Neural cell (in vitro differentiated cells): ENCODE data around the gene FNDC3B. TPM values are rescaled to one million over a fixed set of nuclear protein-coding genes. Genes with fewer than 3 reads are reported as not detected.

ENCODE experiments used
- H2AFZ ChIP-seq: fragments of 200-600, 300-800 bp; sonication (generic), shearing (Covaris generic); 2 replicates; pipeline ENCODE4 v1.6.0; 2014; ENCODE audit warnings: low read depth, mild to moderate bottlenecking, antibody characterized with exemption, low read length, moderate library complexity
- H3F3A ChIP-seq: fragments of 200-600 bp; shearing (Covaris generic); 2 replicates; pipeline ENCODE4 v1.6.1; 2016; ENCODE audit warnings: mild to moderate bottlenecking, moderate library complexity, mixed read lengths, antibody characterized with exemption, low read length; ENCODE audit not compliant: insufficient read depth, poor library complexity, severe bottlenecking
- H3K27ac ChIP-seq: fragments of 200-600, 300-800 bp; sonication (generic), shearing (Covaris generic); 2 replicates; pipeline ENCODE4 v1.5.1; 2014; ENCODE audit warnings: mild to moderate bottlenecking, low read length, moderate library complexity
- H3K27me3 ChIP-seq: fragments of 300-800, 200-600 bp; sonication (generic), shearing (Covaris generic); 2 replicates; pipeline ENCODE4 v1.6.0; 2014; ENCODE audit warnings: mild to moderate bottlenecking, low read depth, low read length, moderate library complexity; ENCODE audit not compliant: insufficient read depth
- H3K36me3 ChIP-seq: fragments of 300-800, 200-600 bp; sonication (generic), shearing (Covaris generic); 2 replicates; pipeline ENCODE4 v1.5.1; 2014; ENCODE audit warnings: mild to moderate bottlenecking, antibody characterized with exemption, low read length, moderate library complexity; ENCODE audit not compliant: insufficient read depth
- H3K4me2 ChIP-seq: fragments of 300-800, 200-600 bp; sonication (generic), shearing (Covaris generic); 2 replicates; pipeline ENCODE4 v1.6.0; 2014; ENCODE audit warnings: mild to moderate bottlenecking, low read length
- H3K4me3 ChIP-seq: fragments of 300-800, 200-600 bp; sonication (generic), shearing (Covaris generic); 2 replicates; pipeline ENCODE4 v1.5.1; 2014; ENCODE audit warnings: mild to moderate bottlenecking, low read length, moderate library complexity
- H3K79me2 ChIP-seq: fragments of 200-600 bp; shearing (Covaris generic); replicated peaks from 2 replicates; pipeline ENCODE4 v1.6.0; 2014; ENCODE audit warnings: mild to moderate bottlenecking, low read length, moderate library complexity; ENCODE audit not compliant: insufficient read depth
- H3K9ac ChIP-seq: fragments of 300-800, 200-600 bp; sonication (generic), shearing (Covaris generic); 2 replicates; pipeline ENCODE4 v1.6.1; 2016; ENCODE audit warnings: mild to moderate bottlenecking, low read length, mixed read lengths
- H3K9me2 ChIP-seq: fragments of 200-600 bp; shearing (Covaris generic); 2 replicates; pipeline ENCODE4 v1.6.1; 2016; ENCODE audit warnings: mild to moderate bottlenecking, low read length, mixed read lengths; ENCODE audit not compliant: insufficient read depth
- H3K9me3 ChIP-seq: fragments of 200-600, 300-800 bp; sonication (generic), shearing (Covaris generic); 2 replicates; pipeline ENCODE4 v1.6.1; 2016; ENCODE audit warnings: mild to moderate bottlenecking, mixed run types, low read length, moderate library complexity, mixed read lengths
- H4K20me1 ChIP-seq: fragments of 200-600 bp; shearing (Covaris generic); 2 replicates; pipeline ENCODE4 v1.6.1; 2016; ENCODE audit warnings: mild to moderate bottlenecking, mixed run types; ENCODE audit not compliant: insufficient read depth
- CTCF ChIP-seq: fragments of 450-650 bp; IDR thresholded peaks from 2 replicates; pipeline ENCODE4 v1.5.1; 2014; ENCODE audit warnings: antibody characterized with exemption, mild to moderate bottlenecking, moderate library complexity; ENCODE audit not compliant: poor library complexity, severe bottlenecking
- EP300 ChIP-seq: fragments of 450-650 bp; conservative IDR thresholded peaks from 2 replicates; pipeline ENCODE4 v1.6.1; 2014; ENCODE audit warnings: antibody characterized with exemption, mild to moderate bottlenecking, moderate library complexity; ENCODE audit not compliant: poor library complexity, severe bottlenecking
- EZH2 ChIP-seq: fragments of 200-600, 300-800 bp; shearing (Covaris generic), sonication (generic); IDR thresholded peaks from 2 replicates; pipeline ENCODE4 v1.6.1; 2014; ENCODE audit warnings: antibody characterized with exemption, low read length, borderline replicate concordance, mild to moderate bottlenecking; ENCODE audit not compliant: insufficient read depth, poor library complexity, severe bottlenecking
- POLR2AphosphoS5 ChIP-seq: IDR thresholded peaks from 2 replicates; pipeline ENCODE4 v1.6.1; 2012
- RAD21 ChIP-seq: fragments of 450-650 bp; conservative IDR thresholded peaks from 2 replicates; pipeline ENCODE4 v1.6.1; 2014; ENCODE audit warnings: antibody characterized with exemption, mild to moderate bottlenecking, moderate library complexity
- REST ChIP-seq: IDR thresholded peaks from 2 replicates; pipeline ENCODE4 v1.6.1; 2012; ENCODE audit warnings: borderline replicate concordance
- SMC3 ChIP-seq: fragments of 450-650 bp; conservative IDR thresholded peaks from 2 replicates; pipeline ENCODE4 v1.6.1; 2014; ENCODE audit warnings: antibody characterized with exemption, mild to moderate bottlenecking, moderate library complexity; ENCODE audit not compliant: poor library complexity
- TAF1 ChIP-seq: IDR thresholded peaks from 2 replicates; pipeline ENCODE4 v1.6.1; 2012; ENCODE audit warnings: low read depth
- polyA plus RNA-seq: library from polyadenylated mRNA; depleted of rRNA; stranded (reverse); fragments of >200 nt; gene quantifications from 2 replicates; pipeline ENCODE4 v1.2.3, GENCODE V29; 2014

Gene FNDC3B
- polyA plus RNA-seq, 1 donor from 2014 or later = 4.9 TPM

GRCh38 chr3:172229462-172229861, 190.1 kb downstream of the FNDC3B start:
- H3K27me3 ChIP-seq = no peaks in the 10 kb centered on the region
- no peak overlapping the region for H3K27ac ChIP-seq
- no peaks in the 10 kb centered on the region for H3K9me3 ChIP-seq
- H2AFZ ChIP-seq = no peak overlapping the region
- H3K4me3 ChIP-seq = no peak overlapping the region
- no peak overlapping the region for H3K9ac ChIP-seq
- no peaks in the 10 kb centered on the region for H3K9me2 ChIP-seq
- TF ChIP-seq EP300 (no peak), POLR2AphosphoS5 (no peak), REST (no peak), RAD21 (no peak)
- H3K4me2 ChIP-seq = no peak overlapping the region
- H3K36me3 ChIP-seq = no peaks in the 10 kb centered on the region
- no peaks in the 10 kb centered on the region for H3K79me2 ChIP-seq
- no peaks in the 10 kb centered on the region for H3F3A ChIP-seq
- no peaks in the 10 kb centered on the region for H4K20me1 ChIP-seq

- Histone ChIP-seq H3F3A (no peaks in the 10 kb centered on the region), H3K9ac (no peak overlapping the region), H3K27ac (no peak overlapping the region), H3K27me3 (no peaks in the 10 kb centered on the region), H3K4me2 (no peak overlapping the region), H4K20me1 (no peaks in the 10 kb centered on the region), H3K9me2 (no peaks in the 10 kb centered on the region), H3K36me3 (no peaks in the 10 kb centered on the region), H3K4me3 (no peak overlapping the region), H3K79me2 (no peaks in the 10 kb centered on the region), H3K9me3 (no peaks in the 10 kb centered on the region), H2AFZ (no peak overlapping the region)
- no peak for TF ChIP-seq REST
- TF ChIP-seq RAD21 = no peak
- TF ChIP-seq TAF1 = no peak
Observed at GRCh38 chr3:172231318-172231901, 192.0 kb downstream of the FNDC3B start.

- Histone ChIP-seq H3K79me2 (no peaks in the 10 kb centered on the region), H3K27ac (no peak overlapping the region), H3F3A (no peaks in the 10 kb centered on the region), H3K4me2 (no peak overlapping the region), H4K20me1 (no peaks in the 10 kb centered on the region), H3K36me3 (no peaks in the 10 kb centered on the region), H3K9me2 (no peaks in the 10 kb centered on the region), H3K9ac (no peak overlapping the region), H3K27me3 (no peaks in the 10 kb centered on the region), H3K9me3 (no peaks in the 10 kb centered on the region), H3K4me3 (no peak overlapping the region), H2AFZ (no peak overlapping the region)
- TF ChIP-seq SMC3 (no peak), CTCF (no peak), TAF1 (no peak), REST (no peak), EP300 (no peak), EZH2 (no peak), RAD21 (no peak), POLR2AphosphoS5 (no peak)
Observed at GRCh38 chr3:172232579-172233212, 193.3 kb downstream of the FNDC3B start.
